GM18868 (cell line): ENCODE data around the gene ABRACL.

Experiments used
- ATAC-seq: cut with Tn5 transposase; IDR thresholded peaks from one replicate; pipeline ENCODE4 v1.9.1; 2021; ENCODE audit warnings: mild to moderate bottlenecking, moderate library complexity; ENCODE audit not compliant: unreplicated experiment

Gene ABRACL

GRCh38 chr6:139051396-139052060 is 23.0 kb downstream of the ABRACL start:
- ATAC-seq = no peak

- no peak for ATAC-seq
Measured at GRCh38 chr6:139053382-139053781, 24.8 kb downstream of the ABRACL start.

GRCh38 chr6:139054001-139054400 is 25.5 kb downstream of the ABRACL start:
- ATAC-seq = no peak

GRCh38 chr6:139055709-139056108 is 27.2 kb downstream of the ABRACL start:
- ATAC-seq = no peak

GRCh38 chr6:139058029-139058428 is 29.5 kb downstream of the ABRACL start:
- ATAC-seq = no peak

GRCh38 chr6:139060332-139060731 is 31.8 kb downstream of the ABRACL start:
- ATAC-seq = no peak

- no peak for ATAC-seq
Measured at GRCh38 chr6:139062932-139063646, 34.5 kb downstream of the ABRACL start.

GRCh38 chr6:139064981-139065665 is 36.6 kb downstream of the ABRACL start:
- ATAC-seq = no peak

GRCh38 chr6:139066080-139066479 is 37.5 kb downstream of the ABRACL start:
- ATAC-seq = no peak

GRCh38 chr6:139068846-139069245 is 40.3 kb downstream of the ABRACL start:
- no peak for ATAC-seq

GRCh38 chr6:139073118-139073517 is 44.6 kb downstream of the ABRACL start:
- no peak for ATAC-seq

- no peak for ATAC-seq
Measured at GRCh38 chr6:139079018-139079417, 50.5 kb downstream of the ABRACL start.

- ATAC-seq = no peak
Measured at GRCh38 chr6:139080255-139080920, 51.8 kb downstream of the ABRACL start.

GRCh38 chr6:139081471-139081870 is 52.9 kb downstream of the ABRACL start:
- ATAC-seq = no peak

- ATAC-seq = no peak
Measured at GRCh38 chr6:139082370-139082769, 53.8 kb downstream of the ABRACL start.

GRCh38 chr6:139091826-139092225 is 63.3 kb downstream of the ABRACL start:
- ATAC-seq = no peak
